ENCODE data around the gene EFHC2. TPM values are rescaled to one million over a fixed set of nuclear protein-coding genes. Genes with fewer than 3 reads are reported as not detected.

EFHC2 gene
- total RNA-seq, 1 experiment from 2014 or later = 4.3 TPM

- H3K9me2 ChIP-seq (ENCODE audit: insufficient read depth) = no peaks in the 10 kb centered on the region
- no peak overlapping the region for H3K4me3 ChIP-seq
- no TSS peak for BruUV-seq (replicated peaks)
- H3F3A ChIP-seq (ENCODE audit: insufficient read depth, low read depth) = no peaks in the 10 kb centered on the region
- H3K36me3 ChIP-seq (ENCODE audit: low read depth) = no peaks in the 10 kb centered on the region
- no peak overlapping the region for H3K4me2 ChIP-seq
- no peaks in the 10 kb centered on the region for H3K9me3 ChIP-seq (ENCODE audit: insufficient read depth, low read depth)
- ChIA-PET CTCF (no interaction called here), POLR2A (ENCODE audit: unreplicated experiment) (no interaction called here)
- intact Hi-C loops (cut with micrococcal nuclease; ENCODE audit: unreplicated experiment) = no loop called here
- no peaks in the 10 kb centered on the region for H4K20me1 ChIP-seq (ENCODE audit: insufficient read depth)
- no peak for DNase-seq
- H3K27me3 ChIP-seq (ENCODE audit: insufficient read depth, low read depth) = no peaks in the 10 kb centered on the region
- no peak for TF ChIP-seq CTCF (conservative IDR thresholded peaks at IDR 0.05)
- TF ChIP-seq EZH2 (IDR thresholded peaks at IDR 0.05; ENCODE audit: low read depth) = no peak
- no peak overlapping the region for H2AFZ ChIP-seq
- H3K4me1 ChIP-seq (replicated peaks; ENCODE audit: insufficient read depth) = no peaks in the 10 kb centered on the region
- H3K79me2 ChIP-seq (ENCODE audit: low read depth) = no peaks in the 10 kb centered on the region
- no peak overlapping the region for H3K27ac ChIP-seq
These were observed 111.4 kb downstream of the EFHC2 start for GRCh38 chrX:44232081-44232480.

- H3K79me2 ChIP-seq (ENCODE audit: low read depth) = no peaks in the 10 kb centered on the region
- ChIA-PET POLR2A (ENCODE audit: unreplicated experiment) (no interaction called here), CTCF (no interaction called here)
- no peaks in the 10 kb centered on the region for H3K9me3 ChIP-seq (ENCODE audit: insufficient read depth, low read depth)
- H3K9me2 ChIP-seq (ENCODE audit: insufficient read depth) = no peaks in the 10 kb centered on the region
- intact Hi-C loops (cut with micrococcal nuclease; ENCODE audit: unreplicated experiment) = no loop called here
- H3K27me3 ChIP-seq (ENCODE audit: insufficient read depth, low read depth) = no peaks in the 10 kb centered on the region
- DNase-seq = no peak
- H3F3A ChIP-seq (ENCODE audit: insufficient read depth, low read depth) = no peaks in the 10 kb centered on the region
- H3K4me2 ChIP-seq = no peak overlapping the region
- peaks cover 4% of the 10 kb centered on the region for H3K4me1 ChIP-seq (replicated peaks; ENCODE audit: insufficient read depth)
- BruUV-seq (replicated peaks) = no TSS peak
- TF ChIP-seq EZH2 (IDR thresholded peaks at IDR 0.05; ENCODE audit: low read depth) (no peak), CTCF (conservative IDR thresholded peaks at IDR 0.05) (no peak)
- no peaks in the 10 kb centered on the region for H3K36me3 ChIP-seq (ENCODE audit: low read depth)
- no peaks in the 10 kb centered on the region for H4K20me1 ChIP-seq (ENCODE audit: insufficient read depth)
- H3K4me3 ChIP-seq = no peak overlapping the region
- no peak overlapping the region for H2AFZ ChIP-seq
- no peak overlapping the region for H3K27ac ChIP-seq
These were observed 114.9 kb downstream of the EFHC2 start for GRCh38 chrX:44228621-44229020.

- H3K36me3 ChIP-seq (ENCODE audit: low read depth) = no peaks in the 10 kb centered on the region
- TF ChIP-seq CTCF (conservative IDR thresholded peaks at IDR 0.05) (no peak), EZH2 (IDR thresholded peaks at IDR 0.05; ENCODE audit: low read depth) (no peak)
- no TSS peak for BruUV-seq (replicated peaks)
- H3K79me2 ChIP-seq (ENCODE audit: low read depth) = no peaks in the 10 kb centered on the region
- H3K4me2 ChIP-seq = no peak overlapping the region
- H2AFZ ChIP-seq = no peak overlapping the region
- H3K27ac ChIP-seq = no peak overlapping the region
- intact Hi-C loops (cut with micrococcal nuclease; ENCODE audit: unreplicated experiment) = no loop called here
- no peaks in the 10 kb centered on the region for H4K20me1 ChIP-seq (ENCODE audit: insufficient read depth)
- H3K9me3 ChIP-seq (ENCODE audit: insufficient read depth, low read depth) = no peaks in the 10 kb centered on the region
- no peaks in the 10 kb centered on the region for H3K27me3 ChIP-seq (ENCODE audit: insufficient read depth, low read depth)
- no peak for DNase-seq
- no peaks in the 10 kb centered on the region for H3K9me2 ChIP-seq (ENCODE audit: insufficient read depth)
- ChIA-PET POLR2A (ENCODE audit: unreplicated experiment) (no interaction called here), CTCF (no interaction called here)
- H3K4me3 ChIP-seq = no peak overlapping the region
- H3F3A ChIP-seq (ENCODE audit: insufficient read depth, low read depth) = no peaks in the 10 kb centered on the region
- H3K4me1 ChIP-seq (replicated peaks; ENCODE audit: insufficient read depth) = peaks cover 8% of the 10 kb centered on the region
These were observed 115.5 kb downstream of the EFHC2 start for GRCh38 chrX:44227991-44228390.
